H1 (cell line): ENCODE measurements around the gene EPHA8. TPM values are rescaled to one million over a fixed set of nuclear protein-coding genes. Genes with fewer than 3 reads are reported as not detected.
A peak's percentile ranks its signal among the peaks of the same experiment; 100 is the strongest.

Experiments used
- CTCF ChIA-PET: fragments of 300-600 bp; sonication (Branson Sonifier 250); formaldehyde crosslinking; loops from one replicate; lab custom pipeline; 2021; ENCODE audit not compliant: partially characterized antibody; lab: Charles Lee
- POLR2A ChIA-PET: fragments of 300-600 bp; sonication (Branson Sonifier 250); formaldehyde crosslinking; loops from one replicate; lab custom pipeline; 2021; ENCODE audit warnings: inconsistent platforms; ENCODE audit not compliant: partially characterized antibody; lab: Charles Lee
- DNase-seq, 2 experiments: peaks; one replicate each; pipeline versions ENCODE4 v3.0.0 to v3.0.0-alpha.2; 2010 to 2022; ENCODE audit warnings: low spot score in 2 of 2, low read depth in 1 of 2, mixed read lengths in 1 of 2
- FAIRE-seq: peaks from 2 replicates; lab custom pipeline; 2011; peaks lifted over from hg19 to GRCh38; lab: Jason Lieb, UNC
- H2AFZ ChIP-seq: 2 replicates; pipeline ENCODE4 v1.8.1; 2012; ENCODE audit warnings: low read length, inconsistent platforms
- H2AK5ac ChIP-seq: 2 replicates; pipeline ENCODE4 v1.6.1; 2013; ENCODE audit warnings: low read depth, low read length
- H2BK120ac ChIP-seq: replicated peaks from 2 replicates; pipeline ENCODE3; 2013; ENCODE audit warnings: low read depth, low read length, inconsistent platforms
- H2BK12ac ChIP-seq: 2 replicates; pipeline ENCODE4 v1.6.1; 2013; ENCODE audit warnings: low read depth, low read length
- H2BK15ac ChIP-seq: 2 replicates; pipeline ENCODE4 v1.6.1; 2013; ENCODE audit warnings: low read length
- H2BK20ac ChIP-seq: 2 replicates; pipeline ENCODE4 v1.6.1; 2013; ENCODE audit warnings: low read length
- H2BK5ac ChIP-seq: 2 replicates; pipeline ENCODE4 v1.6.1; 2013; ENCODE audit warnings: low read depth, low read length
- H3K14ac ChIP-seq: 2 replicates; pipeline ENCODE4 v1.6.1; 2013; ENCODE audit warnings: inconsistent platforms; ENCODE audit not compliant: insufficient read length
- H3K18ac ChIP-seq: 2 replicates; pipeline ENCODE4 v1.6.1; 2013; ENCODE audit warnings: low read length; ENCODE audit errors: extremely low read depth
- H3K23ac ChIP-seq: 2 replicates; pipeline ENCODE4 v1.6.1; 2013; ENCODE audit warnings: inconsistent platforms; ENCODE audit not compliant: insufficient read length
- H3K23me2 ChIP-seq: 2 replicates; pipeline ENCODE4 v1.6.1; 2013; ENCODE audit warnings: low read depth, low read length
- H3K27ac ChIP-seq: 2 replicates; pipeline ENCODE4 v1.6.1; 2011; ENCODE audit warnings: low read depth, low read length, inconsistent platforms
- H3K27me3 ChIP-seq, 4 experiments: replicated peaks in 1 of 4; 1 replicate in 1 of 4; 2 replicates in 3 of 4; pipeline versions ENCODE4 v1.6.1 to v1.8.1; 2011 to 2013; ENCODE audit warnings: low read length in 3 of 4, mild to moderate bottlenecking in 3 of 4, inconsistent platforms in 2 of 4, mixed read lengths in 2 of 4, moderate library complexity in 1 of 4; ENCODE audit not compliant: control insufficient read depth in 3 of 4, insufficient read depth in 3 of 4; ENCODE audit errors: extremely low read depth in 1 of 4
- H3K36me3 ChIP-seq, 4 experiments: 2 replicates each; pipeline versions ENCODE4 v1.6.1 to v1.8.1; 2011 to 2013; ENCODE audit warnings: mild to moderate bottlenecking in 4 of 4, low read length in 3 of 4, moderate library complexity in 2 of 4, control low read depth in 1 of 4, inconsistent platforms in 1 of 4; ENCODE audit not compliant: insufficient read depth in 4 of 4, control insufficient read depth in 2 of 4
- H3K4ac ChIP-seq: replicated peaks from 2 replicates; pipeline ENCODE3; 2013; ENCODE audit warnings: low read length, low read depth, mixed read lengths, inconsistent platforms; ENCODE audit not compliant: insufficient read length
- H3K4me1 ChIP-seq, 4 experiments: replicated peaks in 1 of 4; 1 replicate in 1 of 4; 2 replicates in 3 of 4; pipeline versions ENCODE4 v1.6.1 to v1.8.1; 2011 to 2013; ENCODE audit warnings: low read length in 3 of 4, inconsistent platforms in 2 of 4, mixed read lengths in 1 of 4; ENCODE audit not compliant: insufficient read depth in 4 of 4, control insufficient read depth in 3 of 4
- H3K4me2 ChIP-seq, 2 experiments: 2 replicates each; pipeline versions ENCODE4 v1.6.1 to v1.8.1; 2011 to 2013; ENCODE audit warnings: low read depth in 2 of 2, low read length in 2 of 2, control low read depth in 1 of 2, inconsistent platforms in 1 of 2, mild to moderate bottlenecking in 1 of 2; ENCODE audit not compliant: insufficient read depth in 1 of 2
- H3K4me3 ChIP-seq, 4 experiments: fragments of 200-600, 300-600 bp in 1 of 4; sonication (generic), shearing (Covaris generic), sonication (Bioruptor Twin) in 1 of 4; 2 replicates each; pipeline versions ENCODE4 v1.5.1 to v1.8.1; 2011 to 2016; ENCODE audit warnings: low read length in 4 of 4, low read depth in 3 of 4, control low read depth in 2 of 4, inconsistent platforms in 2 of 4, mild to moderate bottlenecking in 2 of 4, mixed read lengths in 1 of 4, moderate library complexity in 1 of 4; ENCODE audit not compliant: insufficient read depth in 2 of 4; ENCODE audit errors: extremely low read depth in 1 of 4
- H3K56ac ChIP-seq: replicated peaks from 2 replicates; pipeline ENCODE3; 2013; ENCODE audit warnings: low read depth, mild to moderate bottlenecking, mixed read lengths, low read length, inconsistent platforms; ENCODE audit not compliant: insufficient read length
- H3K79me1 ChIP-seq: 2 replicates; pipeline ENCODE4 v1.6.1; 2013; ENCODE audit warnings: low read depth, low read length, control low read depth
- H3K79me2 ChIP-seq, 2 experiments: 2 replicates each; pipeline versions ENCODE4 v1.6.1 to v1.8.1; 2012 to 2013; ENCODE audit warnings: low read length in 2 of 2, mild to moderate bottlenecking in 2 of 2, inconsistent platforms in 1 of 2; ENCODE audit not compliant: insufficient read depth in 2 of 2, control insufficient read depth in 1 of 2
- H3K9ac ChIP-seq, 4 experiments: replicated peaks in 1 of 4; 1 replicate in 1 of 4; 2 replicates in 3 of 4; pipeline versions ENCODE4 v1.6.1 to v1.8.1; 2011 to 2013; ENCODE audit warnings: low read depth in 3 of 4, low read length in 3 of 4, control low read depth in 2 of 4, mild to moderate bottlenecking in 2 of 4, moderate library complexity in 2 of 4, inconsistent platforms in 1 of 4; ENCODE audit errors: extremely low read depth in 1 of 4
- H3K9me3 ChIP-seq, 2 experiments: 2 replicates each; pipeline versions ENCODE4 v1.6.1 to v1.8.1; 2012 to 2013; ENCODE audit warnings: mild to moderate bottlenecking in 2 of 2, moderate library complexity in 2 of 2, control low read depth in 1 of 2, inconsistent platforms in 1 of 2, low read depth in 1 of 2, low read length in 1 of 2, mixed read lengths in 1 of 2; ENCODE audit not compliant: insufficient read depth in 2 of 2
- H4K20me1 ChIP-seq, 2 experiments: replicated peaks in 1 of 2; 2 replicates each; pipeline versions ENCODE3 to v1.8.1; 2011 to 2013; ENCODE audit warnings: inconsistent platforms in 2 of 2, low read length in 2 of 2, mild to moderate bottlenecking in 1 of 2; ENCODE audit not compliant: insufficient read depth in 2 of 2, control insufficient read depth in 1 of 2
- H4K5ac ChIP-seq: 2 replicates; pipeline ENCODE4 v1.6.1; 2013; ENCODE audit warnings: low read length, low read depth, mixed read lengths, inconsistent platforms; ENCODE audit not compliant: insufficient read length
- H4K8ac ChIP-seq: 2 replicates; pipeline ENCODE4 v1.8.0; 2013; ENCODE audit warnings: mild to moderate bottlenecking, moderate library complexity, low read length, inconsistent platforms; ENCODE audit not compliant: insufficient read depth; ENCODE audit errors: extremely low read depth
- H4K91ac ChIP-seq: replicated peaks from 2 replicates; pipeline ENCODE3; 2013; ENCODE audit warnings: low read length, mixed read lengths, inconsistent platforms; ENCODE audit not compliant: insufficient read length
- TCF12 ChIP-seq: IDR thresholded peaks from 2 replicates; pipeline ENCODE4 v1.6.1; 2011; ENCODE audit warnings: low read depth, mild to moderate bottlenecking, low read length
- WGBS, 2 experiments: shearing (Covaris generic) in 1 of 2; methylation state at CpG; one replicate each; pipeline versions ENCODE4 v1.1.6 to v1.1.7; 2013 to 2015; ENCODE audit warnings: low lambda C conversion rate in 2 of 2, mixed read lengths in 2 of 2, inconsistent platforms in 1 of 2, low coverage in 1 of 2, missing lambda C conversion rate in 1 of 2; ENCODE audit not compliant: insufficient replicate concordance in 2 of 2, insufficient coverage in 1 of 2, insufficient read length in 1 of 2; ENCODE audit errors: extremely low coverage in 1 of 2, missing lambda C conversion rate in 1 of 2; 5-methylcytosine and 5-hydroxymethylcytosine counted together
- polyA plus RNA-seq, 7 experiments: library from polyadenylated mRNA; depleted of rRNA in 3 of 7; stranded (reverse) in 5 of 7; unstranded in 2 of 7; fragments of >200 nt in 5 of 7; fragments of 200-250 nt in 2 of 7; gene quantifications; 1 replicate in 5 of 7; 2 replicates in 1 of 7; 4 replicates in 1 of 7; pipeline versions ENCODE4 v1.2.1 to v1.2.3, GENCODE V29; 2011 to 2013; ENCODE audit warnings: missing spikeins in 2 of 7, mixed read lengths in 2 of 7
- total RNA-seq: library from RNA; stranded (reverse); fragmentation: NEBNext Ultra II Directional; extraction: Animal tissue kit (Norgen Biotek cat#: 25700); gene quantifications from 2 replicates; pipeline ENCODE4 v1.2.1, GENCODE V29; 2021
- TF ChIP-seq, protein P1 (sequence below): IDR thresholded peaks from 2 replicates; pipeline ENCODE4 v1.6.1; 2012; ENCODE audit warnings: inconsistent platforms
- TF ChIP-seq, protein P2 (sequence below): IDR thresholded peaks from 2 replicates; pipeline ENCODE4 v1.6.1; 2012; ENCODE audit warnings: inconsistent platforms

EPHA8 gene
- total and polyA plus RNA-seq, 2 of the 8 experiments (the other 6 are each of a cell fraction or from before 2014, with no cell fraction given): 4.0 to 8.4 TPM

DNA sequence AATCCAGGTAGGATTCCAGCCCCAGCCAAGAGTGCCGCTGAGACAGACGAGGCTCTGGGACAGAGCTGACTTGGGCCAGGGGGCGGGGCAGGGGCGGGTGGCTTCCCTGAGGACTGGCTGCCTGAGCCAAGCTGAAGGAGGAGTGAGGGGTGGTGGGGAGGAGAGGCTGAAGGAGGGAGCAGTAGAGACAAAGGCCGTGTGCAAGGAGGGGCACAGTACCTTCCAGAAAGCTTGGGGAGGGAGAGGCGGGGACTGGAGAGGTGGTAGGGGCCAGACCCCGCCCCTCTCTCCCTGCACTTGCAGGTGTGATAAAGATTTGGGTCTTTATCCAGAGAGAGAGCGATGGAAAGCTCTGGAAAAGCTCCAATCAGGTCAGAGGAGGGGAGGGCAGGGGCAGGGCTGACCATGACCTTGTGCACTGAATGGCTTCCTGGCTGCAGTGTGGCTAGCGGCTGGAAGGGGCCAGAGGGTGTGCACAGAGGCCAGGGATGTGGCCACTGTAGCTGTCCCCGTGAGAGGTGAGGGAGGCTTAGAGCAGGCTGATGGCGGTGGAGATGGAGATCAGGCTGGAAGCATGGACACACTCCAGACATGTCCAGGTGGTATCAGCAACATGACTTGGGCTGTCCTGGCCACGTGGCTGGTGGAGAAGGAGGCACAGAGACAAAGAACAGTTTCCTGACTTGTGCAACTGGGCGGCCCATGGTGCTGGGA, 6.7 kb upstream of the EPHA8 start:
- FAIRE-seq: peak; percentile 32
- Histone ChIP-seq H3K4me1 (peaks cover 0 to 36% (median 19%) of the 10 kb centered on the region in 4 experiments; a peak in 6 of 7 replicates), H3K23ac (no peak overlapping the region), H4K8ac (no peak overlapping the region), H3K9me3 (no peaks in the 10 kb centered on the region), H3K27me3 (peaks cover 0 to 7% (median under 1%) of the 10 kb centered on the region in 4 experiments; a peak in 2 of 7 replicates), H3K4me3 (peak overlapping the region in 1 of 4 experiments; percentile 37; a peak in 1 of 8 replicates), H3K14ac (no peak overlapping the region), H4K91ac (peak overlapping the region; percentile 98), H2BK5ac (peak overlapping the region; percentile 92; the same call in 1 of the 2 replicates), H3K4me2 (peak overlapping the region; percentile 38 to 46), H2BK20ac (peak overlapping the region; percentile 99), H3K27ac (no peak overlapping the region), H2BK12ac (peak overlapping the region; percentile 84; the same call in 1 of the 2 replicates), H2BK120ac (peak overlapping the region; percentile 57), H2AFZ (peak overlapping the region; percentile 60), H3K4ac (peak overlapping the region; percentile 96), H3K23me2 (peaks cover 3% of the 10 kb centered on the region; the same call in 1 of the 2 replicates), H3K79me2 (no peaks in the 10 kb centered on the region), H3K18ac (peak overlapping the region; percentile 95), H4K20me1 (no peaks in the 10 kb centered on the region), H3K36me3 (no peaks in the 10 kb centered on the region), H2BK15ac (peak overlapping the region; percentile 99), H2AK5ac (peak overlapping the region; percentile 94), H3K79me1 (no peaks in the 10 kb centered on the region), H3K56ac (no peak overlapping the region), H3K9ac (no peak overlapping the region; a peak in 2 of 7 replicates), H4K5ac (peak overlapping the region; percentile 65)
- TF ChIP-seq, protein P1, sequence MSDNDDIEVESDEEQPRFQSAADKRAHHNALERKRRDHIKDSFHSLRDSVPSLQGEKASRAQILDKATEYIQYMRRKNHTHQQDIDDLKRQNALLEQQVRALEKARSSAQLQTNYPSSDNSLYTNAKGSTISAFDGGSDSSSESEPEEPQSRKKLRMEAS: peak; percentile 46; the same call in 1 of the 2 replicates
- TF ChIP-seq, protein P2, sequence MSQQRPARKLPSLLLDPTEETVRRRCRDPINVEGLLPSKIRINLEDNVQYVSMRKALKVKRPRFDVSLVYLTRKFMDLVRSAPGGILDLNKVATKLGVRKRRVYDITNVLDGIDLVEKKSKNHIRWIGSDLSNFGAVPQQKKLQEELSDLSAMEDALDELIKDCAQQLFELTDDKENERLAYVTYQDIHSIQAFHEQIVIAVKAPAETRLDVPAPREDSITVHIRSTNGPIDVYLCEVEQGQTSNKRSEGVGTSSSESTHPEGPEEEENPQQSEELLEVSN: 0 out of 2 replicates have a peak, but pooled peaks have one; percentile 13
- TF ChIP-seq TCF12: no peak
- DNase-seq: peak; percentile 57 to 72
- POLR2A ChIA-PET: interaction anchor here (0.6 to 1.6 kb wide), 3 partner anchors 12 to 79 kb away, joined by 3 to 6 read pairs (median 3); no protein-coding TSS in a partner anchor
- CTCF ChIA-PET: interaction anchor here (0.7 to 6.5 kb wide), 7 partner anchors 8 to 105 kb away, joined by 3 to 39 read pairs (median 3); partner anchors contain the start of gene C1QC
- 36% methylated on average over 10 of the region's 13 CpGs; no CpG with 5 or more reads in 1 of the 2 experiments for WGBS, 2 experiments
